Peyer's patch (tissue), 4 donors: ENCODE data around the gene IFT20.

ENCODE experiments used
- CTCF ChIP-seq, 6 experiments: fragments of 450-650 bp in 4 of 6; fragments of 200-600 bp in 2 of 6; sonication (generic) in 1 of 6; IDR thresholded peaks; one replicate each; pipeline ENCODE4 v1.5.1; 2017 to 2019; ENCODE audit warnings: antibody characterized with exemption in 6 of 6, mild to moderate bottlenecking in 3 of 6, moderate library complexity in 1 of 6
- POLR2A ChIP-seq, 2 donors: fragments of 450-650 bp; IDR thresholded peaks; one replicate each; pipeline ENCODE4 v1.5.1; 2017; ENCODE audit warnings: antibody characterized with exemption in 2 of 2, mild to moderate bottlenecking in 2 of 2, moderate library complexity in 2 of 2

GRCh38 chr17:28344435-28344901 lies 9.2 kb upstream of the IFT20 start:
- TF ChIP-seq CTCF (IDR thresholded peaks at IDR 0.05) (no peak), POLR2A (IDR thresholded peaks at IDR 0.05) (no peak)
